Trophoblast cell (in vitro differentiated cells and primary cell): Measurements from ENCODE around the gene IFNG.

Source experiments
- DNase-seq, 2 donors: peaks; one replicate each; pipeline ENCODE4 v3.0.0-alpha.2; 2016
- H2AFZ ChIP-seq: 2 replicates; pipeline ENCODE4 v1.6.1; 2013; ENCODE audit warnings: low read length, moderate library complexity, mild to moderate bottlenecking; ENCODE audit not compliant: insufficient read depth, poor library complexity
- H2AK5ac ChIP-seq: 2 replicates; pipeline ENCODE4 v1.6.1; 2013; ENCODE audit warnings: mild to moderate bottlenecking, low read length
- H2BK120ac ChIP-seq: 2 replicates; pipeline ENCODE4 v1.6.1; 2013; ENCODE audit warnings: low read length, mild to moderate bottlenecking, moderate library complexity; ENCODE audit not compliant: insufficient read depth, poor library complexity
- H2BK12ac ChIP-seq: 2 replicates; pipeline ENCODE4 v1.6.1; 2013; ENCODE audit warnings: mild to moderate bottlenecking, low read length, moderate library complexity
- H2BK5ac ChIP-seq: 2 replicates; pipeline ENCODE4 v1.6.1; 2013; ENCODE audit warnings: low read length, low read depth, moderate library complexity, mild to moderate bottlenecking; ENCODE audit not compliant: poor library complexity
- H3K14ac ChIP-seq: 2 replicates; pipeline ENCODE4 v1.6.1; 2013; ENCODE audit warnings: mild to moderate bottlenecking, low read length
- H3K18ac ChIP-seq: 2 replicates; pipeline ENCODE4 v1.6.1; 2013; ENCODE audit warnings: mild to moderate bottlenecking, low read length
- H3K23ac ChIP-seq: 2 replicates; pipeline ENCODE4 v1.6.1; 2013; ENCODE audit warnings: low read length
- H3K27ac ChIP-seq: 2 replicates; pipeline ENCODE4 v1.5.1; 2013; ENCODE audit warnings: low read depth, mild to moderate bottlenecking, inconsistent platforms, low read length, moderate library complexity
- H3K27me3 ChIP-seq: 2 replicates; pipeline ENCODE4 v1.6.1; 2013; ENCODE audit warnings: inconsistent platforms, mild to moderate bottlenecking, low read length, moderate library complexity; ENCODE audit not compliant: insufficient read depth
- H3K36me3 ChIP-seq, 2 experiments: 1 replicate in 1 of 2; 2 replicates in 1 of 2; pipeline ENCODE4 v1.6.1; 2013; ENCODE audit warnings: low read length in 2 of 2, mild to moderate bottlenecking in 2 of 2, moderate library complexity in 1 of 2; ENCODE audit not compliant: insufficient read depth in 2 of 2, control insufficient read depth in 1 of 2
- H3K4ac ChIP-seq: 2 replicates; pipeline ENCODE4 v1.6.1; 2013; ENCODE audit warnings: low read depth, mild to moderate bottlenecking, low read length, moderate library complexity
- H3K4me1 ChIP-seq, 2 experiments: 1 replicate in 1 of 2; 2 replicates in 1 of 2; pipeline ENCODE4 v1.6.1; 2013; ENCODE audit warnings: low read length in 2 of 2, mild to moderate bottlenecking in 2 of 2, moderate library complexity in 1 of 2; ENCODE audit not compliant: insufficient read depth in 2 of 2, control insufficient read depth in 1 of 2
- H3K4me2 ChIP-seq: 2 replicates; pipeline ENCODE4 v1.6.1; 2013; ENCODE audit warnings: inconsistent platforms, mild to moderate bottlenecking, low read length, moderate library complexity
- H3K4me3 ChIP-seq: 2 replicates; pipeline ENCODE4 v1.5.1; 2013; ENCODE audit warnings: mild to moderate bottlenecking, low read depth, low read length, inconsistent platforms
- H3K79me1 ChIP-seq: one replicate; pipeline ENCODE4 v1.6.1; 2013; ENCODE audit warnings: low read length
- H3K79me2 ChIP-seq: 2 replicates; pipeline ENCODE4 v1.6.1; 2013; ENCODE audit warnings: low read length, mild to moderate bottlenecking; ENCODE audit not compliant: control insufficient read depth, insufficient read depth, poor library complexity
- H3K9ac ChIP-seq: 2 replicates; pipeline ENCODE4 v1.6.1; 2013; ENCODE audit warnings: mild to moderate bottlenecking, low read length
- H3K9me3 ChIP-seq: 2 replicates; pipeline ENCODE4 v1.6.1; 2013; ENCODE audit warnings: low read depth, mild to moderate bottlenecking, control low read depth, inconsistent platforms, low read length; ENCODE audit not compliant: insufficient read depth
- H4K12ac ChIP-seq: 2 replicates; pipeline ENCODE4 v1.6.1; 2013; ENCODE audit warnings: low read depth, mild to moderate bottlenecking, low read length, moderate library complexity
- H4K8ac ChIP-seq: 2 replicates; pipeline ENCODE4 v1.6.1; 2013; ENCODE audit warnings: low read depth, mild to moderate bottlenecking, low read length, moderate library complexity
- H4K91ac ChIP-seq: one replicate; pipeline ENCODE4 v1.6.1; 2013; ENCODE audit warnings: low read depth, mild to moderate bottlenecking, low read length, moderate library complexity
- WGBS: extraction: QIAGEN DNeasy Blood & Tissue Kit; methylation state at CpG from one replicate; pipeline ENCODE4 v1.1.7; 2013; ENCODE audit warnings: missing lambda C conversion rate; ENCODE audit not compliant: insufficient read length, insufficient coverage; ENCODE audit errors: extremely low coverage; 5-methylcytosine and 5-hydroxymethylcytosine counted together

Gene IFNG

DNA sequence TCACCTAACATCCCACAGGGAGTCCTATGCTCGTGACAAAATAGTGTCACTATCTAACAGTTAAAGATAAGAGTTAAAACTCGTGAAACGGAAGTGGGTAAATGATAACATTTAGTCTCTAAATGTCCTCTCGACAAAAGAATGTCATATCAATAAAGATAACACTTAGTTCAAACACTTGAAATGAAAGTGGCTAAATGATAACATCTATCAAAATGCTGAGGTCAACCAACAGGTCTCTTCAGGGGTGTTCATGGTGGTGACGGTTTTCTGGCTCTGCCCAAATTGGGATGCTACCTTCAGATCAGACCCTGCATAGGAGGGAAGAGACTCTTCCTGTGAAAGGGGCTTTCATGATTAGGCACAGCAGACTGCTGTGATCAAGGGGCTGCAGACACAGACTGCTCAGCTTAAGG is 43.9 kb upstream of the IFNG start:
- Histone ChIP-seq H3K23ac (no peak overlapping the region), H3K14ac (no peak overlapping the region), H3K18ac (no peak overlapping the region), H3K79me2 (no peaks in the 10 kb centered on the region), H4K8ac (no peak overlapping the region), H3K4me2 (no peak overlapping the region), H3K27ac (no peak overlapping the region), H2BK120ac (no peak overlapping the region), H2AK5ac (no peak overlapping the region), H4K91ac (no peak overlapping the region), H3K4me3 (no peak overlapping the region), H2BK5ac (no peak overlapping the region), H3K27me3 (no peaks in the 10 kb centered on the region), H3K79me1 (no peaks in the 10 kb centered on the region), H4K12ac (no peak overlapping the region), H3K36me3 (no peaks in the 10 kb centered on the region), H2AFZ (no peak overlapping the region), H3K9me3 (no peaks in the 10 kb centered on the region), H2BK12ac (no peak overlapping the region), H3K4me1 (no peaks in the 10 kb centered on the region), H3K9ac (no peak overlapping the region), H3K4ac (no peak overlapping the region)
- WGBS: no CpG with 5 or more reads among the region's 5 CpGs
- no peak for DNase-seq

- no peak overlapping the region for H2BK5ac ChIP-seq
- H3K23ac ChIP-seq: no peak overlapping the region
- no peaks in the 10 kb centered on the region for H3K36me3 ChIP-seq
- H3K9ac ChIP-seq: no peak overlapping the region
- no peak overlapping the region for H3K4ac ChIP-seq
- H3K18ac ChIP-seq: no peak overlapping the region
- no peak overlapping the region for H2AK5ac ChIP-seq
- H2BK12ac ChIP-seq: no peak overlapping the region
- H4K91ac ChIP-seq: no peak overlapping the region
- H4K12ac ChIP-seq: no peak overlapping the region
- H3K79me1 ChIP-seq: no peaks in the 10 kb centered on the region
- H3K27ac ChIP-seq: no peak overlapping the region
- DNase-seq: no peak
- H2BK120ac ChIP-seq: no peak overlapping the region
- no peaks in the 10 kb centered on the region for H3K4me1 ChIP-seq
- H3K27me3 ChIP-seq: no peaks in the 10 kb centered on the region
- no peaks in the 10 kb centered on the region for H3K9me3 ChIP-seq
- WGBS: no CpG with 5 or more reads among the region's 2 CpGs
- H3K4me2 ChIP-seq: no peak overlapping the region
- H3K14ac ChIP-seq: no peak overlapping the region
- H3K4me3 ChIP-seq: no peak overlapping the region
- H3K79me2 ChIP-seq: no peaks in the 10 kb centered on the region
- no peak overlapping the region for H2AFZ ChIP-seq
- H4K8ac ChIP-seq: no peak overlapping the region
Measured at GRCh38 chr12:68200854-68201253, 41.3 kb upstream of the IFNG start.

DNA sequence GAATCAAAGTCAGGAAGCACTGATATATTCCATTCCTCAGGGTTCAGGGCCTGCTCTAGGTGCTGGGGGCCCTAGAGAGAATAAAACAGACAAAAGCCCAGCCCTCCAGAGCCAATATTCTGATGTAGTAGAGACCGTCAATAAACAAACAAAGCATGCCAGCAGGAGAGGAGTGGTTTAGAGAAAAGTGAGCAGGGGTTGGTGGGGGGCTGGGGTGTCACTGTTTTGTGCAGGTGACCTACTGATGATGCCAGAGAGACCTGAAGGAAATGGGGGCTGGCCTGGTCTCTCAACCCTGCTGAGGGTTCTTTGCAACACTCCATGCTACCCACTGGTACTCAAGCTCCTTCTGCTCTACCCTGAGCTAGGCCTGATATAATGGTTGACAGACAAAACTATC is 39.6 kb upstream of the IFNG start:
- no peak overlapping the region for H4K12ac ChIP-seq
- no peaks in the 10 kb centered on the region for H3K36me3 ChIP-seq
- WGBS: no CpG with 5 or more reads among the region's 1 CpG

GRCh38 chr12:68198507-68199086 is 39.1 kb upstream of the IFNG start:
- Histone ChIP-seq H2BK12ac (no peak overlapping the region), H3K9ac (no peak overlapping the region), H3K4me1 (no peaks in the 10 kb centered on the region), H3K79me2 (no peaks in the 10 kb centered on the region), H4K12ac (no peak overlapping the region), H3K4ac (no peak overlapping the region), H4K8ac (no peak overlapping the region), H3K27ac (no peak overlapping the region), H2BK5ac (no peak overlapping the region), H3K4me2 (no peak overlapping the region), H3K4me3 (no peak overlapping the region), H4K91ac (no peak overlapping the region), H2BK120ac (no peak overlapping the region), H3K14ac (no peak overlapping the region), H2AFZ (no peak overlapping the region), H3K23ac (no peak overlapping the region), H3K79me1 (no peaks in the 10 kb centered on the region), H3K27me3 (no peaks in the 10 kb centered on the region), H3K9me3 (no peaks in the 10 kb centered on the region), H3K18ac (no peak overlapping the region), H3K36me3 (no peaks in the 10 kb centered on the region), H2AK5ac (no peak overlapping the region)
- no peak for DNase-seq
- WGBS: no CpG with 5 or more reads among the region's 12 CpGs

More for the DNA sequence above, 39.6 kb upstream of the IFNG start:
- H3K27me3 ChIP-seq: no peaks in the 10 kb centered on the region
- H3K79me2 ChIP-seq: no peaks in the 10 kb centered on the region
- no peak overlapping the region for H3K14ac ChIP-seq
- no peak overlapping the region for H3K27ac ChIP-seq
- no peak overlapping the region for H2AFZ ChIP-seq
- H4K8ac ChIP-seq: no peak overlapping the region
- no peaks in the 10 kb centered on the region for H3K9me3 ChIP-seq
- no peak overlapping the region for H3K4me3 ChIP-seq
- H2BK5ac ChIP-seq: no peak overlapping the region
- no peak overlapping the region for H3K4me2 ChIP-seq
- no peak overlapping the region for H3K9ac ChIP-seq
- no peak overlapping the region for H2AK5ac ChIP-seq
- H3K23ac ChIP-seq: no peak overlapping the region
- H3K4me1 ChIP-seq: no peaks in the 10 kb centered on the region
- no peak overlapping the region for H3K18ac ChIP-seq
- no peak overlapping the region for H3K4ac ChIP-seq
- no peak overlapping the region for H2BK12ac ChIP-seq
- H2BK120ac ChIP-seq: no peak overlapping the region
- no peaks in the 10 kb centered on the region for H3K79me1 ChIP-seq
- DNase-seq: no peak
- no peak overlapping the region for H4K91ac ChIP-seq
